Activated CD8-positive, alpha-beta memory T cell treated with anti-CD3 and anti-CD28 coated beads for 24 hours (primary cell): ENCODE data around the gene CYP39A1.

Source experiments
- DNase-seq: peaks from one replicate; pipeline ENCODE4 v3.0.0-alpha.2; 2020

CYP39A1 gene

DNA sequence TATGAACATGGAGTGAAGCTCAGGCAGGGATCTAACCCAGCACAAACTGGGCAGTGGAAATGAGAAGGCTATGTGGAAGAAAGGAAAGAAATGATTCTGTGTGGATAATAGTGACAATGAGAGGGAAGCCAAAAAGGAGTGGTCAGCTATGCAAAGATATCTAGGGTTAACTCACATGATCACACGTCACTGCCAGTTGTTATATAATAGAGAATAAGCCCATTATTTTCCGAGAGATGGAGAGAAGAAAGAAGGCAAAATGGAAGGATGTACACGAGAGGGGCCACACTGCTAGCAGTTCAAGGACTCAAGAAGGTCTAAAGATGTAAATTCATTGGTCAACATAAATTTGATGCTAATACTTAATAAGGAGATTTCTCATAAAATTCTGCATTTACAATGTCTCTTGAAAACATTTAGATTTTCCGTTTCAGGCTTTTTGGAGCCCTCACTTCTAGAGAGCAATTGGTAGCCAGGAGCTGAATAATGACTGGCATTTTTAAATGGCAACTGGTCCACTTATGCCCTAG, 142.6 kb downstream of the CYP39A1 start:
- no peak for DNase-seq

DNA sequence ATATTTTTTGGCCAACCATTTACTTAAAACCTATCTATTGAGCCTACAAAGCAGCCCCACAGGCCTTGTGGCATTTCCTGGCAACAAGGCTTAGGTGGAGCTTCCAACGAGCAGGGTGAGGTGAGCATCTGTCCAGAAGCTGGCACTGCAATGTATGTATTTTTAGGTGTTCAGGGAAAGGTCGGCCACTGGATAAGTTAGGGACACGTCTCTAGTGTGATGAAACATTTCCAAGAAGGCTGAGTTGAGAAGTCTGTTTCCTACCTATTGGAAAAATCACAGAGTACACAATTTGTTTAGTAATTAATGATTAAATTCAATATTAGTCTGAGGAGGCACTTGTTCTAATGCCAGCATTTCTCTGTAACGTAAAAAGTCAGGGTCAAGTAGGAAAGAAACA, 143.6 kb downstream of the CYP39A1 start:
- no peak for DNase-seq

DNA sequence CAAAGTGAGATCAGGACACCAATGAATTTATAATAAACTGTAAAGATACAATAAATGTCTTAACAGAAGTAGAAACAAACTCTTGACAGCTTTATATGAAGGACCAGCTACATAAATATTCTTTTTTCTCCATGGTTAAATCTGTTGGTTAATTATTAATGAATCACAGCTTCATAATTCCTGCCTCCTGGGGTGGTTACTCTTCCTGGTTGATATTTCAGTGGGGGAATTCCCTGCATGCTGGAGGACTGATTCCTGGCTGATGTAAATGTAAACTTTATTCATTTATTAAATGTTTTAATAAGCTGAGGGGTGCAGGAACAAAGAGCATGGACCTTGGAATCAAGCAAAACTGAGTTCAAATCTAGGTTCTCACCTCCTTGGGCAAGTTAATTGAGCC, 145.2 kb downstream of the CYP39A1 start:
- no peak for DNase-seq

DNA sequence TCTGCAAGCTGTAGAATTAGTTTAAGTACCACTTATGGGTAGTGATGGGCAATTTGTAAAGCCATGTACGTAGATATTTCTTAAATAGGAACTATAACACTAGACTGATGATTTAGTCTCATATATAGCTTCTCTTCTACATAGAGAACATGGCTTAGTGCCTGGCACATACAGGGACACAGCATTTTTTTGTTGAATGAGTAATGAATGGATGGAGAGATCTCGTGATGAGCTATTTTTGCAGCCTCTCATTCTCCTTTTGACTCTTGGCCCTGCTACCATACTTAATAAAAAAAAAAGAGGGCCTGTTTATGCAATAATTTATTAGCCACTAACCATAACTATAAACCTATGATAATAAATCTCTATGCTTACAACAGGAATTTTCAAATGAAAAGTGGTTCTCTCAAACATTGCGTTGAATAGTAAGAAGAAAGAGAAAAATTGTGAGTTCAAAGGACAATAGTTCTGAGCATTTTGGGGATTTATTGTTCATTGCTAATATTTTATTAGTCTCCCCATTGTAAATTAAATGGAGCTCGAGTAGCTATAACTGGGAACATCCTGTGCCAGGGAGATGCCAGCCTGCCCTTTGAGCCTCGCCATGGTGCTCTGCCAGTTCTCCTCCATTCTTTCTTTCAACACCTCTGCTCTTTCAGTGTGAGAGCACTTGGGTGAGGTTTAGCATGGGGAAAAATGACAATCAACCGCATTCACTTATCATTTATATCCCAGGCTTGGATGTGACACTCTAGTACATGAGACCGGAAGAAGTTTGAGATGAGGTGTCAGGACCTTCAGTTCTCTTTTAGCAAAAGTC, 146.7 kb downstream of the CYP39A1 start:
- DNase-seq, result no peak

DNA sequence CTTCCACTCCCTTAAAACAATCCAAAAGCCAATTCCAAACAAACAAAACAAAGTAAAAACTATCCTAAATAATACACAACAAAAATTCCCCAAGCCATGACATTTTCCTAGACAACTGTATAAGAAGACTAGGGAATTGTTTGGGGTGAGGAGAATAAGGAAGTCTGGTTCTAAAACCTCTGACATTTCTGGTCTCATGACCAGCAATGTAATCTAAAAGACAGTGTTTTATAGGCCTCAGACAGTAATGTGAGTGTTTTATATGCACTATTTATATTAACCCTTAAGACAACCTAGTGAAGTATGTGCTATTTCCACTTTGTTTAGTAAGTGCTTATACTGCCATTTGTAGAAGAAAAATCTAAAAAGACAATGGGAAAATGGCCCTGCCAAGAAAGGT, 148.4 kb downstream of the CYP39A1 start:
- DNase-seq, result no peak

DNA sequence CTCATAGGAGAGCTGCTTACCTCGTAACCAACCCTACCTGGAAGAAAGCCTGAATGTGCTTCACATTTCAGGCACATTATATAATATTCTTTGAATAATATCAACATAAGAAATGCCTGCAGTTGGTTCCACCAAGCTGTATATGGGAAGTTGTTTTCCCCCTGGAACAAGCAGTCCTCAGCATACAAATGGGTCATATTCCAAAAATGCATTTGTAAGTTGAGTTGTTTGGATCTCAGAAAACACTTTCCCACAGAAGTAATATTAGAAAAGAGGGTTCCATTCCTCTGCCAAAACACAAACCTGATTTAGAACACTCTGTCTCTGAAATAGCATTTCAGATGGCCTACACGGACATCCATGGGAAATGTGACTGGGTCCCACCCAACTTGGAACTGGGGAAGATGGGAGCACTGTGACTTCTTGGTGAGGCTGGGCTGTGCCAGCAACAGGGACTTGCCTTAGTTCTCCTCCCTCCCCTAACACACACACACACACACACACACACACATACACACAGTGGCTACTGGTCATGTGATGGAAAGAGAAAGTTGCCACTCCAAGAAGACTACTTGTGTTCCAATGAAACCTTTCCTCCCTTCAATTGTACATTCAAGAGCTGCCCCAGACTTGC, 150.0 kb downstream of the CYP39A1 start:
- no peak for DNase-seq

DNA sequence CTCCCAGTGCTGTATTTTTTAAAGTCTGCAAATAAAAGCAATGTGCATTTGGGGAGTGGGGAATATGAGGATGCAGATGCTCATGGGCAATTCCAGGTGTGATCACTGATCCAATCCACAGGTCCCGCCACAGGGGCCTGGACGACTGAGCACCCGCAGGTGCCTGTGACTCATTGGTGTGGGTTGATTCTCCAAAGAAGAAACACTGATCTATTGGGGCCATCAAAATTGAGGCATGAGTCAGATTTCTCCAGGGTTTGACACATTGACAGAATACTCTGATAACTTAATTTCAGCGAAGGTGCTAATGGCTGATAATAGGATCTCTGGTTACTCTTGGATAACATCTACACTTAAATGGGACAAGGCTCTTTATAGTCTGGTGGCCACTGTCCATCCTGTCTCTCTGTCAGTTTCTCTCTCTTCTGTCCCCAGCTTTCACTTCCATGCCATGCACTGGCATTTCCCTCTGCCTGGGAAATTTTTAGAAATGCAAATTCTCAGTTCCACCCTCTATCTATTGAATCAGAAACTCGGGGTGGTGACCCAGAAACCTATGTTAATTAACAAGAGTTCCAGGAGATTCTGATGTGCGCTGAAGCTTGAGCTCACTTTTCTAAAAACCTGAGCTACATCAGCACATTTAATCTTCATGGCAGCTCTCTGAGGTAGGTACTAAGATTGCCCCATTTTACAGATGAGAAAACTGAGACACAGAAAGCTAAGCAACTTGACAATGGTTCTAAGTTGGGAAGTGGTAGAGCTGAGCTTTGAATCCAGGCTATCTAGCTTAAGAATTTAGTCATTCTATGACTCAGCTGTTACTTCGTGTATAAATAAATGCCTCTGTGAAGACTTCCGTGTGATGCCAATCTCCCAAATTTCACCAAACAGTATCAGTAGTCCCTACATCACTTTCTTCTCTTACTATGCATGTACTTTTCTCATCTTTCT, 151.2 kb downstream of the CYP39A1 start:
- no peak for DNase-seq

DNA sequence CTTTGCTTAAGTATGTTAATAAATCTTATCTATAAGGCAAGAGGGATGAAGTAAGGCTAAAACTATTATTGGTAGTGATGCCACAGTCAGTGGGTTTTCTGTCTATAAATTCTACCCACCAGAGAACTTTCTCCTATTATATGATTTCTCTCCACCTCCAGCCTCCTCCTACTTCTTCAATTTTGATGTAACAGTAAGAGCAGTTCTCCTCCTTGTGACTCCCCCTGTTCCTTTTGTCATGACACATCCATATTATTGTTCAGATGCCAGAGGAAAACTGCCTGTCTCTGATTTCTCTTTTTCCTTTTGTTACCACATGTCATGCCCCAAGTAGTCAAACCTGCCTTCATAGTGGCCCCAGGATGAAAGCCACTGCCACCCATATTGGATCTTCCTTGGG, 152.2 kb downstream of the CYP39A1 start:
- no peak for DNase-seq
